ENCODE data around the gene TMEM63A.

- TF ChIP-seq POLR2AphosphoS5 (IDR thresholded peaks at IDR 0.05; ENCODE audit: insufficient read depth in 1 of 2, low read depth in 1 of 2) (no peak), CTCF (IDR thresholded peaks at IDR 0.05) (no peak)
These were observed 43.4 kb downstream of the TMEM63A start for GRCh38 chr1:225838793-225839192.
